Caco-2 (cell line): ENCODE measurements around the gene MAST4. TPM values are rescaled to one million over a fixed set of nuclear protein-coding genes. Genes with fewer than 3 reads are reported as not detected.

Experiments used
- BruUV-seq: library from RNA; stranded (reverse); fragments of 400-500 nt; replicated peaks from 2 replicates; lab custom pipeline; 2021; lab: Mats Ljungman, UMichigan
- CTCF ChIA-PET: fragments of 300-600 bp; sonication (Branson Sonifier 250); formaldehyde crosslinking; loops from one replicate; lab custom pipeline; 2022; ENCODE audit warnings: antibody characterized with exemption; lab: Charles Lee
- POLR2A ChIA-PET: fragments of 300-600 bp; sonication (Branson Sonifier 250); formaldehyde crosslinking; loops from one replicate; lab custom pipeline; 2022; ENCODE audit warnings: antibody characterized with exemption; lab: Charles Lee
- DNase-seq, 2 experiments: peaks; one replicate each; pipeline versions ENCODE4 v3.0.0 to v3.0.0-alpha.2; 2020 to 2022
- H3K27me3 ChIP-seq: replicated peaks from 2 replicates; pipeline ENCODE4 v1.6.0; 2011; ENCODE audit warnings: low read length; ENCODE audit not compliant: control insufficient read depth, insufficient read depth
- H3K36me3 ChIP-seq: 2 replicates; pipeline ENCODE4 v1.5.1; 2011; ENCODE audit warnings: low read length; ENCODE audit not compliant: control insufficient read depth, insufficient read depth
- H3K4me1 ChIP-seq: fragments of 250-450 bp; sonication (Bioruptor Pico); 2 replicates; pipeline ENCODE4 v1.5.1; 2020; ENCODE audit warnings: mild to moderate bottlenecking
- H3K4me3 ChIP-seq: 2 replicates; pipeline ENCODE4 v1.5.1; 2011; ENCODE audit warnings: low read depth, mild to moderate bottlenecking, control low read depth, low read length
- H3K9me3 ChIP-seq: fragments of 250-450 bp; sonication (Bioruptor Pico); 2 replicates; pipeline ENCODE4 v1.5.1; 2020; ENCODE audit warnings: mild to moderate bottlenecking, moderate library complexity
- H3K27ac Mint-ChIP-seq: one replicate; pipeline ENCODE4 v1.8.0; 2022; ENCODE audit warnings: mixed read lengths; ENCODE audit not compliant: unreplicated experiment
- H3K27me3 Mint-ChIP-seq: one replicate; pipeline ENCODE4 v1.8.0; 2022; ENCODE audit warnings: mixed read lengths; ENCODE audit not compliant: insufficient read depth, unreplicated experiment
- H3K36me3 Mint-ChIP-seq: one replicate; pipeline ENCODE4 v1.8.0; 2022; ENCODE audit warnings: mild to moderate bottlenecking, mixed read lengths; ENCODE audit not compliant: insufficient read depth, unreplicated experiment
- H3K4me1 Mint-ChIP-seq: one replicate; pipeline ENCODE4 v1.8.0; 2022; ENCODE audit warnings: low read depth, mixed read lengths; ENCODE audit not compliant: unreplicated experiment
- H3K4me3 Mint-ChIP-seq: one replicate; pipeline ENCODE4 v1.8.0; 2022; ENCODE audit warnings: mild to moderate bottlenecking, moderate library complexity, mixed read lengths; ENCODE audit not compliant: unreplicated experiment
- H3K9me3 Mint-ChIP-seq: one replicate; pipeline ENCODE4 v1.8.0; 2022; ENCODE audit warnings: mixed read lengths; ENCODE audit not compliant: unreplicated experiment
- CTCF ChIP-seq, 2 experiments: fragments of 200-600 bp in 1 of 2; IDR thresholded peaks; 1 replicate in 1 of 2; 2 replicates in 1 of 2; pipeline versions ENCODE4 v1.5.1 to v1.8.0; 2011 to 2022; ENCODE audit warnings: antibody characterized with exemption in 1 of 2, control low read depth in 1 of 2, inconsistent platforms in 1 of 2, low read depth in 1 of 2, low read length in 1 of 2, mild to moderate bottlenecking in 1 of 2, moderate library complexity in 1 of 2; ENCODE audit not compliant: insufficient read depth in 1 of 2, severe bottlenecking in 1 of 2, unreplicated experiment in 1 of 2
- intact Hi-C: fragments of 100-400 bp; cut with micrococcal nuclease; formaldehyde crosslinking; loops from one replicate; pipeline ENCODE4 v1.10.0; 2022; ENCODE audit not compliant: unreplicated experiment
- total RNA-seq: library from RNA; stranded (reverse); gene quantifications from 2 replicates; pipeline ENCODE4 v1.2.3, GENCODE V29; 2022

Gene MAST4
- total RNA-seq, 1 experiment from 2014 or later, result 17.8 TPM

DNA sequence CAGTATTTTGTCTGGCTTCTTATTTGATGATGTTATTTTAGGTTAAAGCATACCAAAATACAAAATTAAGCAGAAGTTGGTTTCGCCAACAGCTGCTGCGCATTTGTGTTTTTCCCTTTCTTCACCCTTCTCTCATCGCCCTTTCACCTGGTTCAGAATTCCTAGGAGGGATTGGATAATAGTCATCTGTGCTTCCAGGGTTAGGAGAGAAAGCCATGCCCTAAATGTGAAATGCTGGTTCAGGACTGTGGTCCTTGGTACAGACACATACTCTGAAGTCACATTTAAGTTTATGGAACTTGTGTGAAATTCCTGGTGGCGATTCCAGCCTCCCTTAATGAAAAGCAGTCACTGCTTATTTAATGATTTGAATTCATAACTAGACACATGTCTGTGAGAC lies 7.7 kb downstream of the MAST4 start:
- Histone ChIP-seq H3K27me3 (no peaks in the 10 kb centered on the region; the same call in 1 of the 2 replicates), H3K36me3 (no peaks in the 10 kb centered on the region), H3K4me1 (no peaks in the 10 kb centered on the region), H3K4me3 (no peak overlapping the region), H3K9me3 (no peaks in the 10 kb centered on the region)
- ChIA-PET CTCF (no interaction called here), POLR2A (no interaction called here)
- Mint-ChIP-seq H3K36me3 (no peaks in the 10 kb centered on the region), H3K9me3 (no peaks in the 10 kb centered on the region), H3K27ac (no peak overlapping the region), H3K4me3 (no peak overlapping the region), H3K27me3 (peaks cover 16% of the 10 kb centered on the region), H3K4me1 (no peaks in the 10 kb centered on the region)
- DNase-seq, result no peak
- intact Hi-C loops, result no loop called here
- no TSS peak for BruUV-seq
- TF ChIP-seq CTCF (IDR thresholded peaks at IDR 0.05; ENCODE audit: insufficient read depth in 1 of 2, low read depth in 1 of 2, low read length in 1 of 2, severe bottlenecking in 1 of 2, unreplicated experiment in 1 of 2), result no peak

DNA sequence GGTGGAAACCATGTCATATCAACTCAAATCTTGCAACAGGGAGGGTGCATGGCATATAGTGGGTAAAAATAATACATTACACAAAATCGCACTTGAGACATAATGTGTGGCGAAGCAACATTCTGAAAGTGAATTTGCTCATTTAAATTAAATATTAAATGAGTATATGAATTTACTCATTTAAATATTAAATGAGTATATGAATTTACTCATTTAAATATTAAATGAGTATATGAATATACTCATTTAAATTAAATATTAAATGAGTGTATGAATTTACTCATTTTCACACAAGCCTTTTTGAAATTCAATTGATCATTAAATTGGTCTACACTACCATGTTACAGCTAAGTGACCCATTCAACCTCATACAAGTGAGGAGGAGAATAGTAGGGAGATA lies 10.5 kb downstream of the MAST4 start:
- no peaks in the 10 kb centered on the region for H3K4me1 Mint-ChIP-seq
- H3K27ac Mint-ChIP-seq, result no peak overlapping the region
- CTCF ChIA-PET, result no interaction called here
- POLR2A ChIA-PET, result no interaction called here
- TF ChIP-seq CTCF (IDR thresholded peaks at IDR 0.05; ENCODE audit: insufficient read depth in 1 of 2, low read depth in 1 of 2, low read length in 1 of 2, severe bottlenecking in 1 of 2, unreplicated experiment in 1 of 2), result no peak
- H3K4me3 Mint-ChIP-seq, result no peak overlapping the region
- H3K27me3 Mint-ChIP-seq, result peaks cover 14% of the 10 kb centered on the region
- no peaks in the 10 kb centered on the region for H3K9me3 Mint-ChIP-seq
- H3K36me3 ChIP-seq, result no peaks in the 10 kb centered on the region
- intact Hi-C loops, result no loop called here
- no peaks in the 10 kb centered on the region; the same call in 1 of the 2 replicates for H3K27me3 ChIP-seq
- H3K4me3 ChIP-seq, result no peak overlapping the region
- H3K36me3 Mint-ChIP-seq, result no peaks in the 10 kb centered on the region
- H3K9me3 ChIP-seq, result no peaks in the 10 kb centered on the region
- BruUV-seq, result no TSS peak
- H3K4me1 ChIP-seq, result no peaks in the 10 kb centered on the region
- DNase-seq, result no peak

GRCh38 chr5:66608501-66608900 lies 12.3 kb downstream of the MAST4 start:
- Mint-ChIP-seq H3K4me3 (no peak overlapping the region), H3K27ac (no peak overlapping the region), H3K36me3 (no peaks in the 10 kb centered on the region), H3K9me3 (no peaks in the 10 kb centered on the region), H3K27me3 (peaks cover 15% of the 10 kb centered on the region), H3K4me1 (no peaks in the 10 kb centered on the region)
- CTCF ChIA-PET, result no interaction called here
- BruUV-seq, result no TSS peak
- no peak for TF ChIP-seq CTCF (IDR thresholded peaks at IDR 0.05; ENCODE audit: insufficient read depth in 1 of 2, low read depth in 1 of 2, low read length in 1 of 2, severe bottlenecking in 1 of 2, unreplicated experiment in 1 of 2)
- Histone ChIP-seq H3K27me3 (no peaks in the 10 kb centered on the region; the same call in 1 of the 2 replicates), H3K36me3 (no peaks in the 10 kb centered on the region), H3K4me3 (no peak overlapping the region), H3K4me1 (no peaks in the 10 kb centered on the region), H3K9me3 (no peaks in the 10 kb centered on the region)
- intact Hi-C loops, result no loop called here
- no peak for DNase-seq
- POLR2A ChIA-PET, result no interaction called here
